Ureter (tissue), 1 donor: ENCODE results near the gene MFAP2. TPM values are rescaled to one million over a fixed set of nuclear protein-coding genes. Genes with fewer than 3 reads are reported as not detected.
"Not testable (repeated sequence)": the region's sequence is repeated elsewhere in the genome, so short reads cannot be mapped to it uniquely, and the experiment has no call there.

Experiments
- DNase-seq: peaks from one replicate; pipeline ENCODE4 v3.0.0-alpha.2; 2020; ENCODE audit warnings: low spot score
- total RNA-seq: library from RNA; stranded (reverse); gene quantifications from one replicate; pipeline ENCODE4 v1.2.4, GENCODE V29; 2023
- donor health status: DM: yes; HTN: yes; CAD: no.

MFAP2 gene
- total RNA-seq, 1 donor from 2014 or later: 7.1 TPM

- not testable (repeated sequence) for DNase-seq
These were observed 16.3 kb downstream of the MFAP2 start for GRCh38 chr1:16964169-16964568.

- DNase-seq: no peak
These were observed 18.9 kb downstream of the MFAP2 start for GRCh38 chr1:16961297-16962133.

- peak; percentile 85 for DNase-seq
These were observed 19.7 kb downstream of the MFAP2 start for GRCh38 chr1:16960560-16961296.

GRCh38 chr1:16958475-16958874 is 21.9 kb downstream of the MFAP2 start:
- DNase-seq: no peak

- no peak for DNase-seq
These were observed 22.7 kb downstream of the MFAP2 start for GRCh38 chr1:16957731-16958130.

- no peak for DNase-seq
These were observed 23.6 kb downstream of the MFAP2 start for GRCh38 chr1:16956775-16957174.

- DNase-seq: no peak
These were observed 25.2 kb downstream of the MFAP2 start for GRCh38 chr1:16955186-16955585.

- no peak for DNase-seq
These were observed 25.8 kb downstream of the MFAP2 start for GRCh38 chr1:16954579-16954978.

- DNase-seq: not testable (repeated sequence)
These were observed 28.0 kb downstream of the MFAP2 start for GRCh38 chr1:16952376-16952775.

- DNase-seq: not testable (repeated sequence)
These were observed 31.4 kb downstream of the MFAP2 start for GRCh38 chr1:16949026-16949425.

GRCh38 chr1:16948282-16948891 is 32.0 kb downstream of the MFAP2 start:
- peak; percentile 79 for DNase-seq

- DNase-seq: no peak
These were observed 33.8 kb downstream of the MFAP2 start for GRCh38 chr1:16946646-16947045.

- DNase-seq: not testable (repeated sequence)
These were observed 34.2 kb downstream of the MFAP2 start for GRCh38 chr1:16946185-16946584.

- DNase-seq: not testable (repeated sequence)
These were observed 34.9 kb downstream of the MFAP2 start for GRCh38 chr1:16945512-16945911.

GRCh38 chr1:16944038-16944437 is 36.4 kb downstream of the MFAP2 start:
- no peak for DNase-seq

GRCh38 chr1:16939386-16940180 is 40.8 kb downstream of the MFAP2 start:
- not testable (repeated sequence) for DNase-seq

GRCh38 chr1:16938351-16939321 is 41.8 kb downstream of the MFAP2 start:
- no peak for DNase-seq

- not testable (repeated sequence) for DNase-seq
These were observed 43.8 kb downstream of the MFAP2 start for GRCh38 chr1:16936580-16936979.

- DNase-seq: not testable (repeated sequence)
These were observed 46.5 kb downstream of the MFAP2 start for GRCh38 chr1:16933945-16934344.

- DNase-seq: not testable (repeated sequence)
These were observed 49.0 kb downstream of the MFAP2 start for GRCh38 chr1:16931206-16931934.
